GM19035 (cell line): ENCODE results near the gene GRIK5.
"Not testable (repeated sequence)": the region's sequence is repeated elsewhere in the genome, so short reads cannot be mapped to it uniquely, and the experiment has no call there.

Experiments
- ATAC-seq: cut with Tn5 transposase; IDR thresholded peaks from one replicate; pipeline ENCODE4 v1.9.1; 2021; ENCODE audit not compliant: unreplicated experiment

GRIK5 gene

DNA sequence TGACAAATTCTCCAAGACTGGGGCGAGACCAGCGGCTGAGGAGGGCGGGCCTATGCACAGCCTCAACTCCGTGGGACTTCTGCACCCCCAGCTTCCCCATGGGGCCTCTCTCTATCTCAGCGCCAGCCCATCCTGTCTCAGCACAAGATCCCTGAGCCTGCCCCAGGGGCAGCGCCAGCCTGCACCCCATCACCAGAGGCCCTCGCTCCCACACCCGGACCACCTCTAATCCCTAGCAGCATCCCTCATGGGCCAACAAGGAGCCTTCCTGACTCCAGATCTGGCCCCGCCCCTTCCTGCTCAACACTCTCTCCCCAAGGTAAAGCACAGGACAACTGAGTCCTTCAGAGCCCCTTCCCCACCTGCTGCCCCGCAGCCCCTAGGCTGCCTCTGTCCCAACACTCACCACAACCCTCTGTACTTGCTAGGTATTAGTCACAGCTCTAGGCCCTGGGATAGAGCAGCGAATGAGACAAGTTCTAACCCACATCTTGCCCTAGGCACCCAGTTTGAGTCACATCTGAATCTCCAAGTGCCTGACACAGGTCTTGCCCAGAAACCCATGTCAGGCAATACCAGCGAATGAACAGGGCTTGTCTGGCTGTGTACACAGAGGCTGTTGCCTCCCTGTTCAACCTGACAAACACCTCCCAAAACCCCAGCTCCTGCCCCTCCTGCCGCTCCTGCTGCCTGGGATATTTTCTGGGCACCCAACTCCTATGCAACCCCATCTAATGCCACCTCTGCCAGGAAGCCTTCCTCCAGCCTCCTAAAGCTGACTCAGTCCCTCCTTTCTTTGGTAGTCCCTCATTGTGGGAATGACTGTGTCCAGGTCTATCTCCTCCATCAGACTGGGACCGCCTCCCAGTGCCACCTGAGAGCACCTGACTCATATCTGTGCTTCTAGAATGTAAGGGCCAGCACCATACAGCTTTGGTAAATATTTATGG is 18.6 kb downstream of the GRIK5 start:
- ATAC-seq, result no peak

DNA sequence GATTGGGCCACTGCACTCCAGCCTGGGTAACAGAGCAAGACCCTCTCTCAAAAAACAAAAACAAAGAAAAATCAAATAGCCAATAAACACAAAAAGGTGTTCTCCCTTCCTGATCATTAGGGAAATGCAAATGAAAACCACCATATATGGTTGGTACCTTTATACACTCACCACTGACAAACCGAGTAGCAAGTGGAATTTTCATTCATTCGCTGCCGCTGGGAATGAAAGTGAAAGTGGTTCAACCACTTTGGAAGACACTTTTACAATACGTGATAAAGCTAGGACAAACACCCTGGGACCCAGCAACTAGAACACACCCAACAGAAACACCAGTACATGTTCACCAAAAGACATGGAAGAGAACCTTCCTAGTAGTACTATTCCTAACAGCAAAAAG is 21.0 kb downstream of the GRIK5 start:
- no peak for ATAC-seq

DNA sequence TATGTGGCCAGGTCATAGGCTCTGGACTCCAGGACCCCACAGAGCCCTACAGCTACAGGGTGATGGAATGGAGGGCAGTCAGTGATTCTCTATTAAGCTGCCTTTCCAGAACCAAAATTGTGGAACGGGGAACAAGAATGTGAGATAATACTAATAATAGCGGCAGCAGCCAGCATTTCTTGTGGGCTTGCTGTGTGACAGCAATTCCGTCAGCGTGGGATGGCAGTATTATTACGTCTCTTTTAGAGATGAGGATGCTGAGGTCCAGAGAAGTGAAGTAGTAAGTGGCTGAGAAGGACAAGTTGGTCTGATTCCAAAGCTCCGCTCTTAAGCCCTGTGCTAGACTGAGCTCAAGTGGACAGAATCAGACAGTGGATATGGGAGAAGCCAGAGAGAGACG is 24.4 kb downstream of the GRIK5 start:
- no peak for ATAC-seq

DNA sequence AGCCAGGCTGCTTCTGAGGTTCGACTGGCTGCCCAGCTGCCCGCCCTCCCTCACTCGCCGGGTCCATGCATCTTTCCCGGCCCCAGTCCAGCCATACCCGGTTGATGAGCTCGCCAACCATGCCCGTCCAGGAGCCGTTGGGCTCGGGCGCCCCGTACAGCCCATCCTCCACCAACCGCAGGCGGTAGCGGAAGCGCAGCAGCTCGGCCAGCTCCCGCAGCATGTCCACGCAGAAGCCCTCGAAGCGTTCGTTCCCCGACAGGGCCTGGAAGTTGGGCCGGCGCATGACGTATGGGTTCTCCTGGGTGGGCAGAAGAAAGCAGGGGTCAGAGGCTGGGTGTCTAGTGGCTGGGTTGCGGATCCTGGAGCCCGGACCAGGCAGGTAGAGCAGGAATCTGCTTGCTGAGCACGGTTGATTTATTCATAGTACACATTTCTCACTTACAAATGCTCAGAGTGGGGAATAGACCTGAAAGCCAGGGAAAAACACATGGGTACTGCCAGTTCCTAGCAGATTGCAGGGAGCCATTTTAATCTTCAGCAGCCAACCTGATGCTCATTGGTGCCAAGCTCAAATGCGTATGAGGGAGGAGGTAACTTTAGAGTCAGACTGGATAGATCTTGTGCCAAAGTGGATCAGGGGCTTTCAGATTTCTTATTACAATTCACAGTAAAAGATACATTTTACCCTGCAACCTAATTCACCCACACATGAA is 27.4 kb downstream of the GRIK5 start:
- ATAC-seq, result no peak

DNA sequence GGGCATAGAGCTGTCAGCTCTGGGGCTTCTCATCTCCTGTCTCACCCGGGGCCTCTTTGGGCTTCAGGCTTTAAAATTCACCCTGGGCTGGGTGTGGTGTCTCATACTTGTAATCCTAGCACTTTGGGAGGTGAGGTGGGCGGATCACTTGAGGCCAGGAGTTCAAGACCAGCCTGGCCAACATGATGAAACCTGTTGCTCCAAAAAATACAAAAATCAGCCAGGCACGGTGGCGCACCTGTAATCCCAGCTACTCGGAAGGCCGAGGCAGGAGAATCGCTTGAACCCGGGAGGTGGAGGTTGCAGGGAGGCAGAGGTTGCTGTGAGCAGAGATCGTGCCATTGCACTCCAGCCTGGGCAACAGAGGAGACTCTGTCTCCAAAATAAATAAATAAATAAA is 29.5 kb downstream of the GRIK5 start:
- not testable (repeated sequence) for ATAC-seq

DNA sequence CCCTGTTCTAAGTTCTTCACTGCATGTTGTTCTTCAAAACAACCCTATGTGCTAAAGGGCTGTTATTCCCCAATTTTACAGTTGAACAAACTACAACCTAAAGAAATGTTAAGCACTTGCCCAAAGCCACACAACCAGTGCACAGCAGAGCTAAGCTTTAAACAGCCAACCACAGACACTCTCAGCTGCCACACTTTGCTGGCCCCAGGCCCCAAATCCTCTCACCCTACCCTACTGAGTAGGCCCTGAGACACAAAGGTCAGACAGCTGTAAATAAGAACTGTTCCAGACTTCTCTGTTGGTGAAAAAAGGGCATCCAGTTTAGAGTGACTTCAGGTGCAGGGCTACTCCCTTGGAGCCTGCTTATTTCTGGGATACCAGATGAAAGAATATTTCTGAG is 30.0 kb downstream of the GRIK5 start:
- ATAC-seq, result no peak

DNA sequence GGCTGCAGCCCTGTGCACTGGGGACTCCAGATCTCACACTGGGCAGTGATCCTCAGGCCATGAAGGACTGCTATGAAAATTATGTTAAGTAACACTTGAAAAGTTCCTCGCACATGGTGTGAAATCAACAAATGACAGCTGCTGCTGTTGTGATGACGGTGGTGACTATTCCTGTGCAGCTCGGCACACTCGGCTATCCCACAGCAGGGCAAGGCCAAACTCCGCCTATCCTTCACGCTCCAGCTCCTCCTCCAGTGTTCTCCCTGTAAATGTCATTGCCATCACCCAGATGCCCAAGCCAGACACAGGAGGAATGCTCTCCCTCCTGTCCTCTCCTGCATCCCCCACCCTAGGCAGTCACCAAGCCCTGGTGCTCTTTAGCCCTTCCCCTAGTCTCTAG is 31.3 kb downstream of the GRIK5 start:
- no peak for ATAC-seq

DNA sequence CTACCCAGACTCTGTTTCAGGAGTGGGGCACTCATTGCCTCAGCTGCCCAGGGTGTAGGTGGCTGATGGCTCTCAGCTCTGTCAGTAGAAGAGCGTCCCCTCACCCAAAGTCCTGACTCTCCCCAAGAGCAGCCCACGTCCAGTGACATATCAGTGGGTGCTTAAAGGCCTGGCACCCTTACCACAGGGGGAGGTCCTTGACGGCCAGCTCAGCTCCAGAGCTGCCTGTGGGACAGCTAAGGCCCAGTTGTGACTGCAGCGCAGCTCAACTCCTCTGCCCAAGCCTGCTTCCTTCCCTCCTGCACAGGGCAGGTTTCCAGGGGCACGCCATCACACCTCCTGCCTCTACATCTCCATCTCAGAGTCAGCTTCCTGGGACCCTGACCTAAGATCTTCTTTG is 32.4 kb downstream of the GRIK5 start:
- ATAC-seq, result no peak

DNA sequence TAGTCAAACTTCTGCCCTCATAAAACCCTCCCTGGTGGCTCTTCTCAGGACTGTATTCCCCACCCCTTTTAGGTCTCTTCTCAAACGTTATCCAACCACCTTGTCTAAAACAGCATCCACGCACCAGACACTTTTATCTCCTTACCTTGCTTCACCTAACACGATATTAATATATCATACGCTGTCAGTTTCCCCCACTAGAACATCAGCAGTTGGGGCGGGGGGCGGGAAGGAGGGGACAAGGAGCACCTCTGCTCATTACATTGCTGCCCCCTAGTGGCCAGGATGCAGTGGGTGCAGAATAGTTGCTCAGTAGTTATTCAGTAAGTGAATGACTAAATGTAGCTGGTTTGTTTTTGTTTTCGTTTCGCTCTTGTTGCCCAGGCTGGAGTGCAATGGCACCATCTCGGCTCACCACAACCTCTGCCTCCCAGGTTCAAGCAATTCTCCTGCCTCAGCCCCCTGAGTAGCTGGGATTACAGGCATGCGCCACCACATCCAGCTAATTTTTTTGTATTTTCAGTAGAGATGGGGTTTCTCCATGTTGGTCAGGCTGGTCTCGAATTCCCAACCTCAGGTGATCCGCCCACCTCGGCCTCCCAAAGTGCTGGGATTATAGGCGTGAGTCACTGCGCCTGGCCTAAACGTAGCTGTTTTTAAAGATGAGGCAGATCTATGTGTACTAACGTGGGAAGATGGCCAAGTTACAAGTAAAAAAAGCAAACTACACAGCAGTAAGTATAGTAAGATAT is 35.2 kb downstream of the GRIK5 start:
- not testable (repeated sequence) for ATAC-seq

DNA sequence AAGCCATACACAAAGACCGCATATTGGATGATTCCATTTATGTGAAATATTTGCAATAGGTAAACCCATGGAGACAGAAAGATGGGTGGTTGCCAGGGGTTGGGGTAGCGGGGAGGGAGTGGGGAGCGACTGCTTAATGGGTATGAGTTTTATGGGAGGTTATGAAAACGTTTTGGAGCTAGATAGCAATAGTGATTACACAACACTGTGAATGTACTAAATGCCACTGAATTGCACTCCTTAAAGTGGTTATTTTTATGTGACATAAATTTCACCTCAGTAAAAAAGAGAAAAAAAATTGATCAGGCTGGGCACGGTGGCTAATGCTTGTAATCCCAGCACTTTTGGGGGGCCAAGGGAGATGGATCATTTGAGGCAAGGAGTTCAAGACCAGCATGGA is 36.6 kb downstream of the GRIK5 start:
- ATAC-seq, result no peak

DNA sequence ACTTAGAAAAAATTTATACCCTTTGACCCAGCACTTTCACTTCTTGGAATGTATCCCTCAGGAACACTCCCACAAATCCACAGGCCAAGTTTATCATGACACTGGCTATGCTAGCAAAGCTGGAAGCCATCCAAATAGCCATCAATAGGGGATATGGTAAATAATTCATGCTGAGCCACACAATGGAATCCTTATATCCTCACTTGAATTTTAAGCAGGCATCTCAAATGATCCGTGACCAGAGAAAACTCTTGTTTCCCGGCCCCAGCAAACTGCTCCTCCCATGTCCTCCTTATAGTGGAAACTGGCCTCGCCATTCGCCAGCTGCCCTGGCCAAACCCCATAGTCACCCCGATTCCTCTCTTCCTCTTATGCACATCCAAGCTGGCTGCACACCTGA is 37.6 kb downstream of the GRIK5 start:
- ATAC-seq, result no peak

DNA sequence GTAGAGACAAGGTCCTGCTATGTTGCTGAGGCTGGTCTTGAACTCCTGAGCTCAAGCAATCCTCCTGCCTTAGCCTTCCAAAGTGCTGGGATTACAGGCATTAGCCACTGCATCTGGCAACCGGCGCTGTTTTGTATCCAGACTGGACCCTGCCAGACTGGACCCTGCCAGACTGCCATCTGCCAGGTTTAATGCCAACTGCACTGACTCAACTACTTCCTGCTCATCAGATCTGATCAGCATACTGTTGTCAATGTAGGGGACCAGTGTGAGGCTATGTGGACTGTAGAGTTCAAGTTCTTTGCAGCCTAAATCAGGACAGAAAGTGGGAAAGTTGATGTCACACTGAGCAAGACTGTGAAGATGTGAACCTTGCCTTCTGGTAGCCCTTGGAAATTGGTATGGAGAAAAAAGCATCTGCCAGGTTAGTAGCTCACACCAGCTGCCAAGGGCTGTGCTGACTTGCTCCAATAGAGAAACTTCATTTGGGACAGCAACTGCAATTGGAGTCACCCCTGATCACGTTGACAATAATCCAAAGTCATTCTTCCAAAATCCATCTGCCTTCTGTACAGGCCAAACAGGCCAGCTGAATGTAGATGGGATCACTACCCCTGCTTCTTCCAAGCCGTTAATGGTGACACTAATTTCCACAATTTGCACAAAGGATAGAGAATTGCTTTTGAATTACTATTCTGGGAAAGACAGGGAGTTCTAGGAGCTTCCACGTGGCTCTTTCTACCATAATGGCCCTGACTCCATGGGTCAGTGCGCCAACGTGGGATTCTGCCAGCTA is 39.2 kb downstream of the GRIK5 start:
- no peak for ATAC-seq

DNA sequence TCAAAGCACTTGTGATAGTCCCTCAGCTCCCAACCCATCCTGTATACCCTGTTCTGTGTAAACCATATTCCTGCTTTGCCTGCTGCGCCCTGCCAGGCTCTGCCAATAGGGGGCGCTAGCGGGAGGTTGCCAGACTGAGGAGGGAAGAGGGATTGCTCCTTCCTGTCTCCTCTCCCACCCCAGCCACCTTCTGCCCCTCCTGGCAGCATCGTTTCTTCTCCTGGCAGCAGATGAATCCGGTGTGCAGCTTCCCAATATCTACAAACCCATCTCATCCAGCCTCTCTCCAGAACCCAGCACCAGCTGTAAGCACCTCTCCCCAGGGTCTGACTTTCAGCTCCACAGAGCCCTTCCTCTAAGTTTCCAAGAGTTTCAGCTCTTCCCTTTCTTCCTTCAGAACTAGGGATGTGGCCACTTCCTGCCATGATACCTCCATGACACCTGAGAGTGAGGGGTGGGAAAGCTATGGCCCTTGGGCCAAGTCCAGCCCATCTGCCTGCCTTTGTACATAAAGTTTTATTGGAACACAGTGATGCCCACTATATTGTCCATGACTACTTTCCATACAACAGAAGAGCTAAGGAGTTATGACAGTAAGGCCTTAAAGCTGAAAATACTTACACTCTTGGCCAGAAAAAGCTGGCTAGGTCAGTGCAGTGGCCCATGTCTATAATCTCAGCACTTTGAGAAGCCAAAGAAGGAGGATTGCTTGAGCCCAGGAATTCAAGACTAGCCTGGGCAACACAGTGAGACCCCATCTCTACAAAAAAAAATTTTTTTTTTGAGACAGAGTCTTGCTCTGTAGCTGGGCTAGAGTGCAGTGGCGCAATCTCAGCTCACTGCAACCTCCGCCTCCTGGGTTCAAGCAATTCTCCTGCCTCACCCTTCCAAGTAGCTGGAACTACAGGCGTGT is 41.4 kb downstream of the GRIK5 start:
- ATAC-seq, result no peak

DNA sequence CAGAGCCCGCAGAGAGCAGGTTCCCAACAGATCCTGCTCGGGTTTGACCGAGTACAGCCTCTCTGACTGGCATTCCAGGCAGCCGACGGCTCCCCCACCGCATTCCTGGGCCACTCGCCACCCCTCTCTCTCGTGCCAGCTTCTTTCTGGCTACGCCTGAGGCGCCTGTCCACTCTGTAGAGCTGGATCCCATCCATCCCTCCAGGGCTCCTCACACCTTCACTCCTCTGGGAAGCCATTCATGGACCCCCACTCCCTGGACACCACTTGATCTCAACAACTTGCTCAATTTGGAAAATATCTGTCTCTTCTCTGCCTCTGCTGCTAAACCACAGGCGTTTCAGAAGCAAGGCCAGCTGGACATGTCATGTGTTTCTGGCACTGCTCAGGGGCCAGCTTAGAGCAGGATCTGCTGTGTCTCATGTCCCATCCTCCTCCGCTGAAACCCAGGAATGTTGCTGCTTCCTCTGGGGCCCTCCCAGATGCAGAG is 45.3 kb downstream of the GRIK5 start:
- ATAC-seq, result no peak

DNA sequence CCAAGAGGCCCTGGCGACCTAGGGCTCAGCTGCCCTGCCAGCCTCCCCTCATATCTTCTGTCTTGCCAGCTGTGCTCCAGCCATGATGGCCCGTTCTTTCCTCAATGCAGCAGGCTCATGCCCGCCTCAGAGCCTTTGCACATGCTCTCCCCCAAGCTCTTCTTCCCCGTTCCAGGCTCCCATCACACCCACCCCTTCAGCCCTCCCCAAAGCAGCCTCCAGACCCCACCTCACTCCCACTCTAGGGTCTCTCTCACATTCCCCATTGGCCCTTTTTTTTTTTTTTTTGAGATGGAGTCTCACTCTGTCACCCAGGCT is 46.1 kb downstream of the GRIK5 start:
- ATAC-seq, result no peak

DNA sequence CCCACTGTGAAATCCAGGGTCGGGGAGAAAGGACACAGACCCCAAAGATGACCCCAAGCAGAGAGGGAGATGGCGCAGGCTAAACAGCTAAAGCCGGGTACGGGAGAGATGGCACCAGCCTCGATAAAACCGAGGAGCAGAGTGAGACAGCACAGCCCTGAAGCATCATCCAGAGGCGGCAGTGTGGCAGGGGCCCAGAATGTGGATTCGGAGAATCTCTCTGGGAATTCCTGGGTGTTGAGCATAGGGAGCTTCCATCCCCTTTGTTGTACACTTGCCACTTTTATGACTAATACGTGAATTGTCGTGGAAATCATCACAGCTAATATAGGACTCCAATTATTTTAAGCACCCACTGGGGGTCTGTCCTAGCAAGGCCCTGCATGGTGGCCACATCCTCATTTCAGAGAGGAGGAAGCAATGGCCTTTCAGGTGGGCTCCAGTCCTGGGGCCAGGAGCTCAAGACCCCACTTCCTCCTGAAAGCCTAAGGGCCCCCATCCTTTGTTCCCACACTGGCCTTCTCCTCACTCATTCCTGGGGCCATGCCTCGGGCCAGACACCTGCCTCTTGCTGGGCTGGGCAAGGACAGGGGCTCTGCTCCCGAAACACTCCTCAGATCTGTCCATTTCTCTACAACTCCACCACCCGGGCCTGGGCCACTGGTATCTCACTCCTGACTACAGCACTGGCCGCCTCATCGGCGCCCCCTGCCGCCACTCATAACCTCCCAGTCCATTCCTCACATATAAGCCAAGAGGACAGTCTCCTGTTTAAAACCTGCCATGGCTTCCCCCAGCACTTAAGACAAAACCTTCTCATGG is 46.7 kb downstream of the GRIK5 start:
- ATAC-seq, result no peak

DNA sequence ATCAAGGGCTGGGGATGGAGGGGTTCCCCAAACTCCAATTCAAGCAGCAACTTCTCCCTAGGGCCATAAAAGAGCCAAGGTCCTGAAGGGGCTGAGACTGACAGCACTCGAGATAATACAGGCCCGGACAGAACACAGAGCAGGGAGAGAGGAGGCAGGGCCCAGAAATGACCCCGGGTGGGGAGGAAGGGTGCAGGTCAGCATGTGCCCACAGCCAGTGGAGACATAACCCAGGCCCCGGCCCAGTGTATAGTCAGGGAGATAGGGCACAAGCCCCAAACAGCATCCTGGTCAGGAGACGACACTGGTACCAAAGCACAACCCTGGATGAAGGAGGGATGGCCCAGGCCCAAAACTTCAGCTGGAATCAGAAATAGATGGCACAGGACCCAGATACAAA is 47.4 kb downstream of the GRIK5 start:
- ATAC-seq, result no peak

DNA sequence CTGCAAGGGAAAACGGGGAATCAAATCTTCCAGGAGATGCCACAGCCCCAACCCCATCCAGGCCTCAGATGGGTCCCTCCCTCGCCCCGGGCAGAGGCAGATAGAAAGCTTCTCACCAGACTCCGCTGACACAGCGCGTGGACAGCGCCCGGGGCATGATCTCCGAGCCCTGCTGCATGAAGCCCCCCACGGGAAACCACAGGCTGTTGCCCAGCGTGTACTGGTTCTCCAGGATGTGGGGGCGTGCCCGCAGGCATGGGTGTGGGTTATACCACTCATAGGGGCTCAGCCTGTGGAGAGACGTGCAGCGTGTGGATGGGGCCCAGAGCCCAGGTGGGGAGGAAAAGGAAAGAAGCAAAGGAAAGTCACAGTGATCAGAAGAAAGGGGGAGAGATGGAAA is 48.8 kb downstream of the GRIK5 start:
- ATAC-seq, result no peak
